ENCODE data around the gene C10orf62. TPM values are rescaled to one million over a fixed set of nuclear protein-coding genes. Genes with fewer than 3 reads are reported as not detected.

Gene C10orf62
- total RNA-seq, 1 experiment from 2014 or later: not detected

DNA sequence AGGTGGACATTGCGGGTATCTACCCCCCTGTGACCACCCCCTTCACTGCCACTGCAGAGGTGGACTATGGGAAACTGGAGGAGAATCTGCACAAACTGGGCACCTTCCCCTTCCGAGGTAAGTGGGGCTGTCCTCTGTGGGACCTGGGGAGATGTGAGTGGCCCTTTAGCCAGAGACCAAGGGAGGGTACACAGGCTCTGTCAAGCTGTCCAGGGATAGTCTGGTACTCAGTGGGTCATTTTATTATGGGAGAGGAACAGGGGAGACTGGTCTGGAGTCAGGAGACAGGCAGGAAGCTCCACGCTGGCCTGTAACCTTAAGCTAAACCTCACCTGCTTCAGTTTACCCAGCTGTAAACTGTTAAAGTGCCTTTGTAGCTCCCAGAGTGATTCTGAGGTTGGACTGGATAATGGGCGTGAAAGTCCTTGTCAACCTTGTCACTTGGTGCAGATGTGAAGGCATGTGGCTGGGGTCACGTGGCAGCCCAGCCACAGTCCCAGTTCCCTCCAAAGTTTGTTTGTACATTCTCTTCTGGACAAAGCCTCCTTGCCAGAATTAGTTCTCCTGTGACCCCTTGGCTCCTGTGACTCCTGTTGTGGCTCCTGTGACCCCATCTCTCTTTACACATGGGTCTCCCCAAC, 4.6 kb upstream of the C10orf62 start:
- DNase-seq (ENCODE audit: low spot score): no peak

DNA sequence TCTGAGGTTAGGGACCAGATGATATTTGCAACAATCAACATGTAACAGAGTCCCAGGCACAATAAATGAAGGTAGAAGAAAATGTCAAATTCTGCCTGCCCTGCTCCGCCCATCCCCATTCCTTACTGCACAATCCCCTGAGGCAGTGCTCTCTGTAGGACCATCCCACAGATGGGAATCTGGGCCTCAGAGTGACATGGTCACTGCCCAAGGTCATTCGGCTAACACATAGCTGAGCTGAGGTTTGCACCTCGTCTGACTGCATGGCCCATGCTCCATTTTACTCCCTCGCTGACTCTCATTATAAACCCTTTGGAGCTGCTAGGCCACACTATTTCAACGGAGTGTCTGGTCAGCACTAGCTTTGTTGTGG, 4.1 kb upstream of the C10orf62 start:
- no peak for DNase-seq (ENCODE audit: low spot score)

GRCh38 chr10:97587183-97587582, 2.3 kb upstream of the C10orf62 start:
- no peak for DNase-seq (ENCODE audit: low spot score)

- DNase-seq (ENCODE audit: low spot score): no peak
Observed at GRCh38 chr10:97590082-97590747, 694 bp downstream of the C10orf62 start.

DNA sequence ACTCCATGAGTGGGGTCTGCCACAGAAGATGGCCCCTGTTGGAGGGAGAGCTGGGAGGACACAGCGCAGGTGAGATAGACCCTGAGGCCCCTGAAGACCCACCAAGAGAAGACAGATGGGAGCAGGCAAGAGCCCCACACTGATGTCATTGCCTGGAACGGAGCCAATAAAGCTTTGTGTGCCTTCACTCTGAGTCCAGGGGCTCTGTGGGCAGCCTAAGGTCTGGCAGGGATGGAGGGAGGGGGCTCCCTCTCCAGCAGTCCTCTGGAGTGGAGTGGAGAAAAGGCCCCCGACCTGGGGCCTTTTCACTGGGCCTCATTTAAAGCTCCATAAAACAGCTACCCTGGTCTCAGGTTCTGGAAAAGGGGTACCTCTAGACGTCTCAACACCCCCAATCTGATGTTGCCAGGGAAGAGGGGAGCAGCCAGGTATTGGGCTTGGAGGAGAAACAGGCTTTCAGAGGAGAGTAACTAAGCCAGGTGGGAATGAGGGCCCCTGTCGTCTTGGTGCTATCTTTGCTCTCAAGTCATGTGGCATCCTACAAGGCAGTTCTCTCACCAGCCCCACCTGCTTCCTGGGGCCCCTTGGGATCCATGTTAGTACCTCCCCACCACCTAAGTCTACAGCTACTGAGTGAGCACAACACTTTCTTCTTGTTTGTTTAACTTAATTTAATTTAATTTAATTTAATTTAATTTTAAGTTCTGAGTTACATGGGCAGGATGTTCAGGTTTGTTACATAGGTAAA, 1.4 kb downstream of the C10orf62 start:
- no peak for DNase-seq (ENCODE audit: low spot score)

DNA sequence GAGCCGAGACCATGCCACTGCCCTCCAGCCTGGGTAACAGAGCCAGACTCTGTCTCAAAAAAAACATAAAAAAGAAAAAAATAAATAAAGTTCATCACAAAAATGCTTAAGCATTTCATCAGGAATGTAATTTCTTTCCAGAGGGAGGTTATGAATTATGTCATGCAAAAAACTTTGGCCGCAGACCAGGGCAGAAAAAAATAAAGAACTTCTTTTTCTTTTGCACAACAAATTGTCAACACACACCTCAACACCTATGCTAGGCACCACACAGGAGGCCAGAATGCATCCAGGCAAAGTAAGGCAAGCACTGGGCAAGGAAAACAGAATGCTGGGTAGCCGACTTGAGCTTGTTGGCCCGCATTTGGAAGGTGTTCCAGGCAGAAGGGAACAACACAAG, 3.9 kb downstream of the C10orf62 start:
- DNase-seq (ENCODE audit: low spot score): no peak

DNA sequence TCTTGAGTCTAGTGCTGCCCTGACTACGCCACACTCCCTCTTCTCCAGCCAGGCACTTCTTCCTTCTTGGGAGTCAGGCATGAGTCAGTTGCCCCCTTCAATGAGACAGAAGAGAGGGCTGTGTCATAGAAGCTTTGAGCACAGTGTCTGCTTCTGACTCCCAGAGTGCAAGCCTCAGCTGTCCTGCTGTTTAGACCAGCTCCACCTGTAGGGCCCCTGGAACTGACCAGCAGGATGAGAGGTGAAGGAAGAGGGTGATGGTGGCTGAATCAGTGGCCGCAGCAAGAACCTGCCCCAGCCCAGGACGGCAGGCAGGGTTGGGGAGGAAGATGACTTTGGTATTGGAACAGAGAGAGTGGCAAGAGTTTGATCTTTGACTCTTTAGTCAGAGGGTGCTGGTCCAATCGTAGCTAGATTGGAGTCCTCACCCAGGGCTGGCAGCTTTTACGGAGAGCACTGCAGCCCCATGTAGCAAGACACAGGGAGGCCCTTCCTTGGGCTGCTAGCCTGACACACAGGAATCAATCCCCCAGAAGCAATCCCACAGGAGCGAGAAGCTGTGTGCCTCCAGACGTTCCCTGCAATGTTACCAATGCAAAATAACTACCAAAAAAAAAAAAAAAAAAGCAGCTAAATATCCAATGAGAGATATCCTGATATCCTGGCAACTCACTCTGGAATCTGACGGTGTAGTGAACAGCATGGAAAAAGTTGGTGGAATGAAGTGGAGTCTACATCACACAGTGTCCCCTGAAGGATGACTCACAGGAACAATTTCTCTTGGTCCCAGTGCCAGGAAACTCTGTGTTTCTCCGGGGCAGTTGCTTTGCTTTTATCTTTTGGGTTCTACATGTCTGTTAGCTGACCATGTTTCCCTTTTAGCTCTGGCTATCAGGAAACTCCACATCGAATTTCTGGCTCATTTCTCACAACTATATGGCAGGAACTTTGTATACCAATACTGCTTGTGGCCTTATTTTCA, 6.9 kb downstream of the C10orf62 start:
- peak; percentile 82 for DNase-seq (ENCODE audit: low spot score)

GRCh38 chr10:97597778-97598177, 8.3 kb downstream of the C10orf62 start:
- DNase-seq (ENCODE audit: low spot score): no peak

DNA sequence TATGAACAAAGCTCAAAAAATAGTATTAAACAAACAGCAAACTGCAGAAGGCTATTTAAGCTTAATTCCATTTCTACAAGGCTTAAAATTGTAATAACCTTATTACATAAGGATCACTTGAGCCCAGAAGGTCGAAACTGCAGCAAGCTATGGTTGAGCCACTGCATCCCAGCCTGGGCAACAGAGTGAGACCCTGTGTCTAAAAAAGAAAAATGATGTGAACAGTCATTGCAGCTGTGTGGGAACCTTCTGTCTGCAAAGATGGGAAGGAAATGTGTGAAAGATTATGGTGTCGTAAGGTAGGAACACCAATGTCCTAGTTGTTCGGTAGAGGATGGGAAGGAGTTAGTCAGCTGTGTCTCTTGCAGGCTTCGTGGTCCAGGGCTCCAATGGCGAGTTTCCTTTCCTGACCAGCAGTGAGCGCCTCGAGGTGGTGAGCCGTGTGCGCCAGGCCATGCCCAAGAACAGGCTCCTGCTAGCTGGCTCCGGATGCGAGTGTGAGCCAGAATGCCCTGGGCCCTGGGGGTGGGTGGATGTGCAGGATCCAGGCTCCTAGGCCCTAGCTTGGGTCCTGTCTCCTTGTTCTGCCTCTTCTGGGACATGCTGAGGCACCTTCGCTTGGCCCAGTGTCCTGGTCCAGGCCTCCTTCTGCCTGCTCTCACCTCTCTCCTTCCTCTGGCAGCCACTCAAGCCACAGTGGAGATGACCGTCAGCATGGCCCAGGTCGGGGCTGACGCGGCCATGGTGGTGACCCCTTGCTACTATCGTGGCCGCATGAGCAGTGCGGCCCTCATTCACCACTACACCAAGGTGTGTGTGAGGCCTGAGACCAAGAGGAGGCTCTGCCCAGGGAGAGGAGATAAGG, 9.1 kb downstream of the C10orf62 start:
- no peak for DNase-seq (ENCODE audit: low spot score)

DNA sequence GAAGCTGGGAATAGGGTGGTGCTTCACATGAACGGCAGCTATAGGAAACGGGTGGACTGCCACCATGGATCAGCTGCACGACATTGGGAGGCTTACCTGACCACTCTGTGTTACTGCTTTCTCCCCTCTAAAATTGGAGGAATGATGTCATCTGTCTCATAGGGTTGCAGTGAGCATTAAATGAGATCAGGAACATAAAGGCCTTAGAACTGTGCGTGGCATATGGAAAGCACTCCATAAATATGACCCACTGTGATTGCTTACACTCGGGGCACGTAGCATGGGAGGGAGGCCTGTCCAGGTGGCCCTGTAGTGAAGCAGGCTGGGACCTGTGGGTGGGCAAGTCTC, 9.7 kb downstream of the C10orf62 start:
- no peak for DNase-seq (ENCODE audit: low spot score)

GRCh38 chr10:97600616-97601015, 11.1 kb downstream of the C10orf62 start:
- DNase-seq (ENCODE audit: low spot score): no peak

DNA sequence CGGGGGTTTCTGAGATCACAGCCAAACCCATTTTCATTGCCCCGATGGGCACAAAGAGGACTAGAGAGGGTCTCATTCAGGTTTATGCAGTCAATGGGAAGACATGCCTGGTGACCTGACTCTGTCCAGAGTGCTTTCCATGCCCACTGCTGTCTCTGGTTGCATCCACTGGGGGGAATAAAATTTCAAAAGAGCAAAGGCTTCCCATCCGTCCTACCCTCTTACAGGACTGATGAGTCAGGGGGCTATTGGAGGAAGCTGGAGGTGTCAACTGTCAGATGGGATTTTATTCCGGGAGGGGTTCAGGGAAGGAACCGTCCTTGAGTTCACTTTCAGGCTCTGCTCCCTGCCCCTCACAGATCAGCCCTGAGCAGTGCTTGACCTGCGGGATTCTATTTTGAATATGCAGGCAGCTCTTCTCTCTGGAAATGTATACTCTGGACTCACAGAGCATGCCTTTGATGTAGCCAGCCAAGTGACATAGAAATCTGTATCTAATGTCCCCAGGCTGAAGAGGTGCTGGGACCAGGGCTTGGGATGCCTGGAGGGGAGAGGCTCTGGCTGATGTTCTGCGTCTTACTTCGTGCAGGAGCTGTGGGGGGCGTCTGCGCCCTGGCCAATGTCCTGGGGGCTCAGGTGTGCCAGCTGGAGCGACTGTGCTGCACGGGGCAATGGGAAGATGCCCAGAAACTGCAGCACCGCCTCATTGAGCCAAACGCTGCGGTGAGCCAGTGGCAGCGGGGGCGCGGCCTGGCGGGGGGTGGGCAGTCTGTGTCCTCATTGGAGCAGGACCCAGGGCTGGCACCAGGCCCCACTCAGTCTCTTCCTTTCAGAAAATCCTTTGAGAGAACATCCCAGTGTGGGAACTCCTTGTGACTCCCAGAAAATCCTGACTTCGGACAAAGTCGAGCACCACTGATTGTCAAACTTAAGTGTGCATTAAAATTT, 12.0 kb downstream of the C10orf62 start:
- DNase-seq (ENCODE audit: low spot score): no peak

DNA sequence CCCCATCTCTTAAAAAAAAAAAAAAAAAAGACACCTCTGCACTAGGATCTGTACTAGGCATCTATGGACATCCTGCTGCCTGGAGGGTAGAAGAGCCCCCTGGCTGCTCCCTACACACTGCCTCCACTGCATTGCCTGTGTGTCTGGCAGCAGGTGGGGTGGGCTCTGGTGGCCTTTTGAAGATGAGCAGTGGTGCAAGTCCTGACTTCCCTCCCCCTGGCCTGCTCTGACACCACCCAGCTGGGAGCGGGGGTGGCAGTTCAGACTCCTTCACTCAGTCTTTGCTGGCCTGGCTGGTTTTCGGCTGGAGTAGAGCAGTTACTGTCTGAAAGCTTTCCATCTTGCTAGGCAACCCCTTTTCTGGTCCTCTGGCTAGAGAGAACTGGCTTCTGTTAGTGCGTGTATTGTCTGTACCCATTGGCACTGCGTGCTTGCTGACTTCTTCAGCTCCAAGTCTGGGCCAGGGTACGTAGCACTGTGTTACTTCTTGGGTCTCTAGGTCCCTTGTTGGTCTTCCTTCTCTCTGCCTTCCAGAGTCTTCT, 17.6 kb downstream of the C10orf62 start:
- DNase-seq (ENCODE audit: low spot score): no peak

DNA sequence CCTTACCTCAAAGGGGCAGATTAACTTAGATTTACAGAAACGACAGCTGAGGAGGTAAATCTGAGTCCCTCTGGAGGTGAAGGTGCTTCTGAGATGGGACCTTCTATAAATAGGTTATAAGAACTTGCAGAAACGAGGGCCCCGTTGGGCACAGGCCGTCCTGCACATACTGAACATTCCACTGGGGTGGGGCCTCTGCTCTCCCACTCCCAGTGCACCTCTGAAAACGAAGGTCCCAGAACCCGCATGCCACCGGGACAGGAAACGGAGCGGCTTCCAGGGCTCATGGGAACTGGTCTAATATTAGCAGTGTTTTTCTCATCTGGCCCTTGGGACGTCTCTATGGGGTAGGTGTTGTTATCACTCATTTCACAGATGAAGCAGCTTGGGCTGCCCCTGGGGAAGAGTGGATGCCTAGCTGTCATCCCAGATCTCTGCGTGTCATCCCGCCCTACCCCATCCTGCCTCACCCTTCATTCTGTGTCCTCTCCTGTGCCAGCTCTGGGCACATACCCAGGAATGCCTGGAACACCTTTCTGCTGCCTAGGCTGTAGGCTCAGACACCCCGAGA, 19.6 kb downstream of the C10orf62 start:
- DNase-seq (ENCODE audit: low spot score): no peak

DNA sequence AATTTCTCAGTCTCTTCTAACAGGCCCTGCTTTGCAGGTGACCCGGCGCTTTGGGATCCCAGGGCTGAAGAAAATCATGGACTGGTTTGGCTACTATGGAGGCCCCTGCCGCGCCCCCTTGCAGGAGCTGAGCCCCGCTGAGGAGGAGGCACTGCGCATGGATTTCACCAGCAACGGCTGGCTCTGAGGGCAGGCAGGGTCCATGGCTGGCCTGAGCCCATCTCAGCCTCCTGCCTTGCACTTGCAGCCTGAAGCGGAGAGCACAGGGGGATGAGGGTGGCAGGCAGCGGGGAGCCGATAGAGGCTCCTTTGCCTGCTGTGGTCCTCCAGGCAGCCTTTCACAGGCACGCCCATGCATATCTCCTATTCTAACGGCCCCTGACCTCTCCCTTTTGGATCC, 22.0 kb downstream of the C10orf62 start:
- no peak for DNase-seq (ENCODE audit: low spot score)

GRCh38 chr10:97612386-97612785, 22.9 kb downstream of the C10orf62 start:
- DNase-seq (ENCODE audit: low spot score): no peak

DNA sequence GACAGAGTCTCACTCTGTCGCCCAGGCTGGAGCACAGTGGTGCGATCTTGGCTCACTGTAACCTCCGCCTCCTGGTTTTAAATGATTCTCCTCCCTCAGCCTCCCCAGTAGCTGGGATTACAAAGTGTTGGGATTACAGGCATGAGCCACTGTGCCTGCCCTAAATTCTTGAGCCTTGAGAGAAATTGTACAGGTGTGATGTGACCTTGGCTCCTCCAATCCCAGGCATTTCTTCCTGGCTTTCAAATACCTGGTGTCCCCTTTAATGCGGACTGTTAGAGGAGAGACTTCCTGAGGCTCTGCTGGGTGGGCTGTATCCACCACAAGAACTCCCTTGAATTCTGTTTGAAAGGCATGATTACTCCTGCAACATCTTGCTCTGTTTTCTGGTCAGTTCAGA, 28.8 kb downstream of the C10orf62 start:
- no peak for DNase-seq (ENCODE audit: low spot score)

- DNase-seq (ENCODE audit: low spot score): no peak
Observed at GRCh38 chr10:97618733-97619132, 29.2 kb downstream of the C10orf62 start.

DNA sequence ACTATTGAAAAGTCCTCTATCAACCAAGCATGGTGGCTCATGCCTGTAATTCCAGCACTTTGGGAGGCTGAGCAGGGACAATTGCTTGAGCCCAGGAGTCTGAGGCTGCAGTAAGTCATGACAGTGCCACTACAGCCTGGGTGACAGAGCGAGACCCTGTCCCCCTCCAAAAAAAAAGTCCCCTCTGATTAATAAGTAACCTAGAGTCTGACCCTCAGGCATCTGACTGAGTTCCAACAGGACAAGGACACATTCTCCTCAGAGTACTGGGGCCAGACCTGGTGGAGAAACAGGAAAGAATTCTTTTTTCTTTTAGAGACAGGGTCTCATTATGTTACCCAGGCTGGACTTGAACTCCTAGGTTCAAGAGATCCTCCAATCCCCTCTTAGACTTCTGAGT, 33.8 kb downstream of the C10orf62 start:
- no peak for DNase-seq (ENCODE audit: low spot score)
